ENCODE data around the gene LAPTM5. TPM values are rescaled to one million over a fixed set of nuclear protein-coding genes. Genes with fewer than 3 reads are reported as not detected.

Gene LAPTM5
- total RNA-seq, 1 donor from 2014 or later = 0.56 TPM

DNA sequence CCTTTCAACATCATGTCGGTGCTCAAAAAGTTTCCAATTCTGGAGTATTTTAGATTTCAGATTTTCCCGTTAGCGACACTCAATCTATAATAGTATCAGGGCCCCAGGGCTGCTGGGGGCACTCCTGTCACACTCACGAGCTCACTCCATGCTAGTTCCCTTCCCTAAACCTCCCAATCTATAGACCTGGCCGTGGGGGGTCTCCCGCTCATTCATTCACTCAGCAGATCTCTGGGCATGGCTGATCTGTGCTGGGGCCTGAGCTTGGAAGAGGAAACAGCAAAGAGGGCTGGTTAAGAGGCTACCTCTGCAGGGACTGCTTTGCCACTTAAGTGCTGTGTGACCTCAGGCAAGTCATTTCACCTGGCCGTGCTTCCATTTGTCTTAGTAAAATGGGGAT, 46.8 kb upstream of the LAPTM5 start:
- H3K27me3 Mint-ChIP-seq (ENCODE audit: unreplicated experiment) = peaks cover 2% of the 10 kb centered on the region
- H3K4me1 Mint-ChIP-seq (ENCODE audit: low read depth, unreplicated experiment) = peaks cover 8% of the 10 kb centered on the region
- H3K36me3 Mint-ChIP-seq (ENCODE audit: unreplicated experiment) = no peaks in the 10 kb centered on the region
- H3K4me3 Mint-ChIP-seq (ENCODE audit: unreplicated experiment) = no peak overlapping the region
- H3K27ac Mint-ChIP-seq (ENCODE audit: unreplicated experiment) = no peak overlapping the region
- no peak for DNase-seq
- TF ChIP-seq, protein P1, sequence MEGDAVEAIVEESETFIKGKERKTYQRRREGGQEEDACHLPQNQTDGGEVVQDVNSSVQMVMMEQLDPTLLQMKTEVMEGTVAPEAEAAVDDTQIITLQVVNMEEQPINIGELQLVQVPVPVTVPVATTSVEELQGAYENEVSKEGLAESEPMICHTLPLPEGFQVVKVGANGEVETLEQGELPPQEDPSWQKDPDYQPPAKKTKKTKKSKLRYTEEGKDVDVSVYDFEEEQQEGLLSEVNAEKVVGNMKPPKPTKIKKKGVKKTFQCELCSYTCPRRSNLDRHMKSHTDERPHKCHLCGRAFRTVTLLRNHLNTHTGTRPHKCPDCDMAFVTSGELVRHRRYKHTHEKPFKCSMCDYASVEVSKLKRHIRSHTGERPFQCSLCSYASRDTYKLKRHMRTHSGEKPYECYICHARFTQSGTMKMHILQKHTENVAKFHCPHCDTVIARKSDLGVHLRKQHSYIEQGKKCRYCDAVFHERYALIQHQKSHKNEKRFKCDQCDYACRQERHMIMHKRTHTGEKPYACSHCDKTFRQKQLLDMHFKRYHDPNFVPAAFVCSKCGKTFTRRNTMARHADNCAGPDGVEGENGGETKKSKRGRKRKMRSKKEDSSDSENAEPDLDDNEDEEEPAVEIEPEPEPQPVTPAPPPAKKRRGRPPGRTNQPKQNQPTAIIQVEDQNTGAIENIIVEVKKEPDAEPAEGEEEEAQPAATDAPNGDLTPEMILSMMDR (IDR thresholded peaks at IDR 0.05; ENCODE audit: partially characterized antibody, unreplicated experiment) = no peak
- H3K9me3 Mint-ChIP-seq (ENCODE audit: unreplicated experiment) = peaks cover 2% of the 10 kb centered on the region

DNA sequence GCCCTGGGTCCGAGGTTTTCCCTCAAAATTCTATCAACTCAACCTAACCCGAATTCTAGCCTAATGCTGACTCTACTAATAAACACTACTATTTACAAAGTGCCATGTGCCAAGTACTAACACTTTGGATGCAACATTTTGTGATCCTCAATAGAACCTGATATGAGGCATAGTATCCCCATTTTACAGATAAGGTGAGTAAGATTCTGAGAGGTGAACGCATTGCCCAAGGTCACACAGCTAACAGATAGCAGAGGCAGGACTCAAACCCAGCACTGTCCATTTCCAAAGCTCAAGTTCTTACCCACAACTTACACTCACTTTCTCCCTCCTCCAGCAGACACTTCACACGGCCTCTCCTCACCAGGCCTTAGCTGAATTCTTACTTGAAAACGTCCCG, 46.0 kb upstream of the LAPTM5 start:
- H3K27ac Mint-ChIP-seq (ENCODE audit: unreplicated experiment) = no peak overlapping the region

DNA sequence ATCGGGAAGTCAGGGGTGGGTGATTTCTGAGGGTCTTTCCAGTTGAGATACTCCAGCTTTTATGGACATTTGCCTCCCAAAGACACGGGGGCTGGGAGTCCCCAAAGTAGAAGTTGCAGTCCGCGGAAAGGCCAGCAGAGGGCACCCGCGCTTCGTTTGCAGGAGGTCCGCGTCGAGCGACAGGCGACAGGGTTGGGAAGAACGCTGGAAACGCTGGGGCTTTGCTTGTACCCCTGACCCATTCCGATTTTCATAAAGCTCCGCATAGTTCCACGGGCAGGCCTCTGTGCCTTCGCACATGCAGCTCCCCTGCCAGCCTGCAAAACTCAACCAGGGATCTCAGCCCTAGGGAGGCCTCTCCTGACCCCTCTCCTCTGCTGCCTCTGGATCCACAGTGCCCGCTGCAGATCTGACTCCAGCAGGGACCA, 44.2 kb upstream of the LAPTM5 start:
- Mint-ChIP-seq H3K27ac (ENCODE audit: unreplicated experiment) (peak overlapping the region; percentile 17), H3K4me1 (ENCODE audit: low read depth, unreplicated experiment) (peaks cover 5% of the 10 kb centered on the region), H3K36me3 (ENCODE audit: unreplicated experiment) (no peaks in the 10 kb centered on the region), H3K27me3 (ENCODE audit: unreplicated experiment) (peaks cover 4% of the 10 kb centered on the region), H3K4me3 (ENCODE audit: unreplicated experiment) (peak overlapping the region; percentile 59), H3K9me3 (ENCODE audit: unreplicated experiment) (peaks cover 1% of the 10 kb centered on the region)
- TF ChIP-seq, protein P1 (IDR thresholded peaks at IDR 0.05; ENCODE audit: partially characterized antibody, unreplicated experiment) = peak; percentile 92
- DNase-seq = peak; percentile 94

More for the DNA sequence above, 46.0 kb upstream of the LAPTM5 start:
- TF ChIP-seq, protein P1 (IDR thresholded peaks at IDR 0.05; ENCODE audit: partially characterized antibody, unreplicated experiment) = no peak
- Mint-ChIP-seq H3K36me3 (ENCODE audit: unreplicated experiment) (no peaks in the 10 kb centered on the region), H3K9me3 (ENCODE audit: unreplicated experiment) (peaks cover 2% of the 10 kb centered on the region), H3K27me3 (ENCODE audit: unreplicated experiment) (peaks cover 4% of the 10 kb centered on the region), H3K4me1 (ENCODE audit: low read depth, unreplicated experiment) (peaks cover 8% of the 10 kb centered on the region), H3K4me3 (ENCODE audit: unreplicated experiment) (no peak overlapping the region)
- no peak for DNase-seq

DNA sequence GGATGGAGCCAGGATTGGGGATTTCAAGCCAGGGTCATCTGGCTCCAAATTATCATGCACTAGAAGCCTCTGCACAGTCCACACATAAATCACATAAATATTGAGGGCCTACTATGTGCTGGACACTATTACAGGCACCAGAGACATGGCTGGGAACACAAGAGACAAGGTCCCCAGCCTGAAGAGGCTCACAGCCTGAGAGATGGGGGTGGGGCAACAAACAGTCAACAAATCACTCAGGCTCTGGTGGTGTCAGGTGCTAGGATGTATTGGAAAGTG, 41.6 kb upstream of the LAPTM5 start:
- Mint-ChIP-seq H3K4me3 (ENCODE audit: unreplicated experiment) (no peak overlapping the region), H3K4me1 (ENCODE audit: low read depth, unreplicated experiment) (peaks cover 5% of the 10 kb centered on the region), H3K27ac (ENCODE audit: unreplicated experiment) (no peak overlapping the region), H3K27me3 (ENCODE audit: unreplicated experiment) (peaks cover 7% of the 10 kb centered on the region), H3K9me3 (ENCODE audit: unreplicated experiment) (no peaks in the 10 kb centered on the region), H3K36me3 (ENCODE audit: unreplicated experiment) (no peaks in the 10 kb centered on the region)
- DNase-seq = no peak
- TF ChIP-seq, protein P1 (IDR thresholded peaks at IDR 0.05; ENCODE audit: partially characterized antibody, unreplicated experiment) = no peak

DNA sequence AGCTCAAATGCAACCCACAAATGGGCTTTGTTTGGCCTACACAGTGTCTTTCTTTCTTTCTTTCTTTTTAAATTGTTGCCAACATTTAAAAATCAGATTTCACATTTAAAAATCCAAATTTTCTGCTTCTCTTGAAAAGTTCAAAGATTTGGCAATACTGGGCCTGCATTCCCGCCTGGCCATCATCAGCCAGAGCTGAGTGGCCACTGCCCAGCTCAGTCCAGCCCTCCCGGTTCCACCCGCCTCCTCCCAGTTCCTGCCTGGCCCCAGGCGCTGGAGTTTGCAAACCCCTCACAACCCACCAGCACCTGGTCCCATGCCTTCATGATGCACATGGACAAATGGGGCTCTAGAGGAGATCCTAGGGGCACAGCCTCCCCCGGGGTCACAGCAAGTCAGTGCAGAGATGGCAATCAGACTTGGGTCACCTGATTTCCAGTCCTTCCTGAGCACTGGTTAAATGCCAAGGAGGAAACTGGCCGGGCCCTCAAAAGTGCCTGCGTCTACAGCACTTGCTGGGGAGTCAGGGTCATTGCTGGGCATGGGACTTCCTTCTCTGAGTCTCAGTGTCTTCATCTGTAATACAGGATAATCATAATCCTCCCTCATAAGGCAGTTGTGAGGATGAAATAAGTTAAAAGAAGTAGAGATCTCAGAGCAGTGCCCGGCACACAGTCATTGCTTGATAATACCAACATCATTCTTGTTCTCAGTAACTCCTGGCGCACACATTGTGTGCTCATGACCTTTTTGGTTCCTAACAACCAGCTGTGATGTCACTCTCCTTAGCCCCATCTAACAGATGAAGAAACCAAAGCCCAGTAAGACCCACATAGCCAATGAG, 41.0 kb upstream of the LAPTM5 start:
- peaks cover 9% of the 10 kb centered on the region for H3K27me3 Mint-ChIP-seq (ENCODE audit: unreplicated experiment)
- H3K4me3 Mint-ChIP-seq (ENCODE audit: unreplicated experiment) = no peak overlapping the region
- no peak overlapping the region for H3K27ac Mint-ChIP-seq (ENCODE audit: unreplicated experiment)
- peaks cover 5% of the 10 kb centered on the region for H3K4me1 Mint-ChIP-seq (ENCODE audit: low read depth, unreplicated experiment)
- DNase-seq = no peak
- TF ChIP-seq, protein P1 (IDR thresholded peaks at IDR 0.05; ENCODE audit: partially characterized antibody, unreplicated experiment) = no peak
- H3K9me3 Mint-ChIP-seq (ENCODE audit: unreplicated experiment) = no peaks in the 10 kb centered on the region
- no peaks in the 10 kb centered on the region for H3K36me3 Mint-ChIP-seq (ENCODE audit: unreplicated experiment)
